Measurements from ENCODE around the gene CXCL14.

DNA sequence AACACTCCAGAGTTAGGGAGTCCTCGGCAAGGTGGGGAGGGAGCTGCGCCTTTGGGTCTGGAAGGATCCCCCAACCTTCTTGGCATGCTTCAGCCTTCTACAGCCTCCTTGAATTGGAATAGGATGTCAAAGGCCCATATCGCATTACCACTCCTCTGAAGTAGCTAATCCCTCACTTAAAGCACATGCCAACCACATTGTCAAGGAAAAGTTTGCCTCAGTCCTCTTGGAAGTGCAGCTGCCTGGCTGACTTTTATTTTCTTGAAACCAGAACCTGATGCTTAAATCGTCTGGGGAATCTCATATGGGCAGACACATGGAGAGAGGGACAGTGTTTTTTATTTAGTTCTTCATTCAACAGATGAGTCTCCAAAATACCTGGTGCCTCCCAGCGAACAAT lies 14.5 kb downstream of the CXCL14 start:
- TF ChIP-seq EZH2phosphoT487 (IDR thresholded peaks at IDR 0.05; ENCODE audit: insufficient read depth, low read depth) (no peak), EZH2 (IDR thresholded peaks at IDR 0.05; ENCODE audit: insufficient read depth, poor library complexity, severe bottlenecking) (no peak)
